Neutrophil (primary cell): ENCODE data around the gene MYOM1.

Experiments used
- H3K27ac ChIP-seq: fragments of 200-600 bp; sonication (generic); 2 replicates; pipeline ENCODE4 v1.5.1; 2016; ENCODE audit warnings: mild to moderate bottlenecking, moderate library complexity
- H3K27me3 ChIP-seq: fragments of 200-600 bp; sonication (generic); 2 replicates; pipeline ENCODE4 v1.6.0; 2016; ENCODE audit warnings: mild to moderate bottlenecking
- H3K36me3 ChIP-seq: fragments of 200-600 bp; sonication (generic); 2 replicates; pipeline ENCODE4 v1.5.1; 2017
- H3K4me1 ChIP-seq, 2 experiments: fragments of 200-600 bp in 1 of 2; sonication (generic) in 1 of 2; 1 replicate in 1 of 2; 2 replicates in 1 of 2; pipeline versions ENCODE4 v1.5.1 to v1.6.1; 2013 to 2016; ENCODE audit warnings: low read depth in 1 of 2, low read length in 1 of 2, mild to moderate bottlenecking in 1 of 2, moderate library complexity in 1 of 2; ENCODE audit not compliant: control insufficient read depth in 1 of 2, insufficient read depth in 1 of 2
- H3K4me3 ChIP-seq, 2 experiments: fragments of 200-600 bp in 1 of 2; sonication (generic) in 1 of 2; 1 replicate in 1 of 2; 2 replicates in 1 of 2; pipeline ENCODE4 v1.5.1; 2013 to 2016; ENCODE audit warnings: low read depth in 1 of 2, low read length in 1 of 2, mild to moderate bottlenecking in 1 of 2, moderate library complexity in 1 of 2
- H3K9me3 ChIP-seq: fragments of 200-600 bp; sonication (generic); 2 replicates; pipeline ENCODE4 v1.5.1; 2016
- TF ChIP-seq, protein P1 (sequence below): fragments of 200-600 bp; sonication (generic); IDR thresholded peaks from 2 replicates; pipeline ENCODE4 v1.5.1; 2016; ENCODE audit warnings: antibody characterized with exemption

MYOM1 gene

DNA sequence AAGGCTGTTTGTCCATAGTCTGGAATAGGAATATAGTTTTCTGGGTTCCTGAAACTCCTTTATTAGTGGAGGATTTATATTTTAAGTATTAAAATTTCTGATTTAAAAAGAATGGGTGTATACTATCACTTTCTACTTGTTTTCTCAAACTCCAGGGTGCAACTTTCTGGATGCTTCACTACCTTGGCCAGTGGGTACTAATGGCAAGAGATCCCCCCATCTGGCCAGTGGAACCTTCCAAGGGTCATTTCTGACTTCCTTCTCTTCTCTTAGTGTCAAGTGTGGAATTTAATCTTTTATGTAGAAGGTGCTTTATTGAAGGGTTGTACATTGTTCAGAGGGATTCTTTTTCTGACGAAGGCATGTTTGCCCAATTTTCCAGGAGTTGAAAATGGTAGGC lies 120.4 kb downstream of the MYOM1 start:
- TF ChIP-seq, protein P1, sequence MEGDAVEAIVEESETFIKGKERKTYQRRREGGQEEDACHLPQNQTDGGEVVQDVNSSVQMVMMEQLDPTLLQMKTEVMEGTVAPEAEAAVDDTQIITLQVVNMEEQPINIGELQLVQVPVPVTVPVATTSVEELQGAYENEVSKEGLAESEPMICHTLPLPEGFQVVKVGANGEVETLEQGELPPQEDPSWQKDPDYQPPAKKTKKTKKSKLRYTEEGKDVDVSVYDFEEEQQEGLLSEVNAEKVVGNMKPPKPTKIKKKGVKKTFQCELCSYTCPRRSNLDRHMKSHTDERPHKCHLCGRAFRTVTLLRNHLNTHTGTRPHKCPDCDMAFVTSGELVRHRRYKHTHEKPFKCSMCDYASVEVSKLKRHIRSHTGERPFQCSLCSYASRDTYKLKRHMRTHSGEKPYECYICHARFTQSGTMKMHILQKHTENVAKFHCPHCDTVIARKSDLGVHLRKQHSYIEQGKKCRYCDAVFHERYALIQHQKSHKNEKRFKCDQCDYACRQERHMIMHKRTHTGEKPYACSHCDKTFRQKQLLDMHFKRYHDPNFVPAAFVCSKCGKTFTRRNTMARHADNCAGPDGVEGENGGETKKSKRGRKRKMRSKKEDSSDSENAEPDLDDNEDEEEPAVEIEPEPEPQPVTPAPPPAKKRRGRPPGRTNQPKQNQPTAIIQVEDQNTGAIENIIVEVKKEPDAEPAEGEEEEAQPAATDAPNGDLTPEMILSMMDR = no peak
- no peak overlapping the region for H3K4me3 ChIP-seq
- H3K36me3 ChIP-seq = no peaks in the 10 kb centered on the region
- H3K4me1 ChIP-seq = peaks cover 3 to 11% of the 10 kb centered on the region in 2 experiments
- no peak overlapping the region for H3K27ac ChIP-seq
- H3K9me3 ChIP-seq = no peaks in the 10 kb centered on the region
- no peaks in the 10 kb centered on the region for H3K27me3 ChIP-seq

- H3K36me3 ChIP-seq = no peaks in the 10 kb centered on the region
- no peaks in the 10 kb centered on the region for H3K9me3 ChIP-seq
- TF ChIP-seq, protein P1 = no peak
- no peaks in the 10 kb centered on the region for H3K27me3 ChIP-seq
- peaks cover 3 to 11% of the 10 kb centered on the region in 2 experiments for H3K4me1 ChIP-seq
- H3K27ac ChIP-seq = no peak overlapping the region
- no peak overlapping the region for H3K4me3 ChIP-seq
Observed at GRCh38 chr18:3097082-3097481, 122.7 kb downstream of the MYOM1 start.

GRCh38 chr18:3095921-3096320 lies 123.8 kb downstream of the MYOM1 start:
- Histone ChIP-seq H3K4me3 (no peak overlapping the region), H3K27ac (no peak overlapping the region), H3K9me3 (no peaks in the 10 kb centered on the region), H3K36me3 (no peaks in the 10 kb centered on the region), H3K4me1 (peaks cover 3 to 11% of the 10 kb centered on the region in 2 experiments), H3K27me3 (no peaks in the 10 kb centered on the region)
- TF ChIP-seq, protein P1 = no peak

DNA sequence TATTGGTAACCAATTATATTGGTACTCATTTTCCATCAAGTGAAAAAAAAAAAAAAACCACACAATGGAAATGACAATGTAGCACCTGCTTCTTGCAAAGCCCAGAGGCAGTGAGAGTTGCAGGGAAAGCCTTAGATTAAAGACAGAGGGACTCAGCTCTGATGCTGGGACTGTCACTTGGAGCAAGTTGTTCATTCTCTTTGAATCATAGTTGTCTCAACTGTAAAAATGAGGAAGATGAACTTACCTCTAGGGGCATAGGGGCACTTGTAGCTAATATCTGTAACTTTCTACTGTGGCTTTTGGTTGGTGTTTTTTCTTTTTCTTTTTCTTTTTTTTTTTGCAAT lies 125.5 kb downstream of the MYOM1 start:
- Histone ChIP-seq H3K27me3 (no peaks in the 10 kb centered on the region), H3K27ac (no peak overlapping the region), H3K4me1 (peaks cover 3 to 16% of the 10 kb centered on the region in 2 experiments), H3K4me3 (no peak overlapping the region), H3K36me3 (no peaks in the 10 kb centered on the region), H3K9me3 (no peaks in the 10 kb centered on the region)
- TF ChIP-seq, protein P1 = no peak

- no peaks in the 10 kb centered on the region for H3K9me3 ChIP-seq
- no peaks in the 10 kb centered on the region for H3K36me3 ChIP-seq
- H3K4me1 ChIP-seq = peaks cover 3 to 16% of the 10 kb centered on the region in 2 experiments
- H3K27ac ChIP-seq = no peak overlapping the region
- no peak overlapping the region for H3K4me3 ChIP-seq
- no peaks in the 10 kb centered on the region for H3K27me3 ChIP-seq
- TF ChIP-seq, protein P1 = no peak
Observed at GRCh38 chr18:3093624-3094337, 126.0 kb downstream of the MYOM1 start.
